Measurements from ENCODE around the gene KIAA1755.

The KIAA1755 gene

DNA sequence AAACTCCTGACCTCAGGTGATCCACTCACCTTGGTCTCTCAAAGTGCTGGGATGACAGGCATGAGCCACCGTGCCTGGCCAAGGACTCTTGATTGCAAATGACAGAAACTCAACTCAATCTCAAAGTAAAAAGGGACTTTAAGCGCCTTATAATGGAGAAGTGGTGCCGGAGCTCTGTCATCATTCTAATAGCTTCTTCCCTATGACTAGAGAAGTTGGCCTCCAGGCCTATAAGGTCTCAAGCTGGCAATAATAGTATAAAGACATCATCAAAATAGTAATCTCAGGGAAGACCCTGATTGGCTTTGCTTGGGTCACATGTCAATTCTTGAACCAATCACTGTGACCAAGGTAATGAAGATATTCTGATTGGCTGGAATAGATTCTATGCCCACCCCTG lies 8.5 kb upstream of the KIAA1755 start:
- no peak overlapping the region for H3K27ac ChIP-seq
- H3K4me1 ChIP-seq (ENCODE audit: control insufficient read depth in 1 of 2, insufficient read depth in 1 of 2, low read depth in 1 of 2, low read length in 1 of 2): peaks cover 19 to 27% of the 10 kb centered on the region in 2 experiments
- no peak overlapping the region for H3K4me3 ChIP-seq (ENCODE audit: low read depth in 1 of 2, low read length in 1 of 2)
- no peaks in the 10 kb centered on the region for H3K27me3 ChIP-seq
- H3K9me3 ChIP-seq: no peaks in the 10 kb centered on the region
- no peaks in the 10 kb centered on the region for H3K36me3 ChIP-seq
- no peak for TF ChIP-seq CTCF (IDR thresholded peaks at IDR 0.05)

- no peak overlapping the region for H3K4me3 ChIP-seq (ENCODE audit: low read depth in 1 of 2, low read length in 1 of 2)
- no peaks in the 10 kb centered on the region for H3K36me3 ChIP-seq
- TF ChIP-seq CTCF (IDR thresholded peaks at IDR 0.05): no peak
- H3K27me3 ChIP-seq: no peaks in the 10 kb centered on the region
- H3K4me1 ChIP-seq (ENCODE audit: control insufficient read depth in 1 of 2, insufficient read depth in 1 of 2, low read depth in 1 of 2, low read length in 1 of 2): peaks cover 19 to 24% of the 10 kb centered on the region in 2 experiments
- H3K9me3 ChIP-seq: no peaks in the 10 kb centered on the region
- no peak overlapping the region for H3K27ac ChIP-seq
These were observed 7.5 kb upstream of the KIAA1755 start for GRCh38 chr20:38267901-38268514.

DNA sequence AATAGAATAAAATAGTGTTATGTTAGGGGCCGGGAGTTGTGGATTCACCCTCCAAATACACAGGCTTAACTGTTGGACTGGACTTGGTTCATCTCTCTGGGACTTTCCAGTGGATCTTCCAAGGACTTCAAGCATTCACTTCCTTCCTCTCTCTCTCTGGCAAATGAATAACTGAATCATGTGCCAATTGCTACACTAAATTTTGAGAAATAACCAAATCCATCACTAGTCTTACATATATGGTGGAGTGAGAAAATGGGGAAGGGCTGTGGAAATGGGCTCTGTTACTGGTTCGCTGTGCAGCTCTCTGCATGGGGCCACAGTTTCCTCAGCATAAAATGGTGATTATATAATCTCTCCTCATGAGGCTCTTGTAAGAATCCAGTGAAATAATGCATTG lies 6.8 kb upstream of the KIAA1755 start:
- Histone ChIP-seq H3K9me3 (no peaks in the 10 kb centered on the region), H3K4me1 (ENCODE audit: control insufficient read depth in 1 of 2, insufficient read depth in 1 of 2, low read depth in 1 of 2, low read length in 1 of 2) (peaks cover 13 to 17% of the 10 kb centered on the region in 2 experiments), H3K27ac (no peak overlapping the region), H3K36me3 (no peaks in the 10 kb centered on the region), H3K27me3 (no peaks in the 10 kb centered on the region), H3K4me3 (ENCODE audit: low read depth in 1 of 2, low read length in 1 of 2) (no peak overlapping the region)
- no peak for TF ChIP-seq CTCF (IDR thresholded peaks at IDR 0.05)

DNA sequence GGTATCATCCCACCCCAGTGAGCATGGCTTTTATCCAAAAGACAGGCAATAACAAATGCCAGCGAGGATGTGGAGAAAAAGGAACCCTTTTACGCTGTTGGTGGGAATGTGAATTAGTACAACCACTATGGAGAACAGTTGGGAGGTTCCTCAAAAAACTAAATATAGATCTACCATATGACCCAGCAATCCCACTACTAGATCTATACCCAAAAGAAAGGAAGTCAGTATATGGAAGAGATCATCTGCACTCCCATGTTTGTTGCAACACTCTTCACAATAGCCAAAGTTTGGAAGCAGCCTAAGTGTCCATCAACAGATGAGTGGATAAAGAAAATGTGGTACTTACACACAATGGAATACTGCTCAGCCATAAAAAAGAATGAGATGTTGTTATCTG lies 5.9 kb upstream of the KIAA1755 start:
- H3K36me3 ChIP-seq: no peaks in the 10 kb centered on the region
- no peaks in the 10 kb centered on the region for H3K9me3 ChIP-seq
- H3K27ac ChIP-seq: no peak overlapping the region
- peaks cover 6% of the 10 kb centered on the region for H3K27me3 ChIP-seq
- H3K4me1 ChIP-seq (ENCODE audit: control insufficient read depth in 1 of 2, insufficient read depth in 1 of 2, low read depth in 1 of 2, low read length in 1 of 2): peaks cover 13 to 14% of the 10 kb centered on the region in 2 experiments
- TF ChIP-seq CTCF (IDR thresholded peaks at IDR 0.05): no peak
- no peak overlapping the region for H3K4me3 ChIP-seq (ENCODE audit: low read depth in 1 of 2, low read length in 1 of 2)

GRCh38 chr20:38262931-38263330 lies 2.4 kb upstream of the KIAA1755 start:
- H3K27me3 ChIP-seq: peaks cover 32% of the 10 kb centered on the region
- H3K9me3 ChIP-seq: no peaks in the 10 kb centered on the region
- H3K4me3 ChIP-seq (ENCODE audit: low read depth in 1 of 2, low read length in 1 of 2): no peak overlapping the region
- no peaks in the 10 kb centered on the region for H3K36me3 ChIP-seq
- peaks cover 14 to 15% of the 10 kb centered on the region in 2 experiments for H3K4me1 ChIP-seq (ENCODE audit: control insufficient read depth in 1 of 2, insufficient read depth in 1 of 2, low read depth in 1 of 2, low read length in 1 of 2)
- no peak for TF ChIP-seq CTCF (IDR thresholded peaks at IDR 0.05)
- H3K27ac ChIP-seq: no peak overlapping the region
